ENCODE measurements around the gene ANKS1A.

Gene ANKS1A

GRCh38 chr6:35043381-35044130 lies 154.5 kb downstream of the ANKS1A start:
- DNase-seq, result no peak

GRCh38 chr6:35044145-35044745 lies 155.2 kb downstream of the ANKS1A start:
- DNase-seq, result no peak

GRCh38 chr6:35044761-35045421 lies 155.8 kb downstream of the ANKS1A start:
- no peak for DNase-seq

- no peak for DNase-seq
Observed at GRCh38 chr6:35046103-35046502, 157.0 kb downstream of the ANKS1A start.

GRCh38 chr6:35046862-35047261 lies 157.8 kb downstream of the ANKS1A start:
- DNase-seq, result no peak

- no peak for DNase-seq
Observed at GRCh38 chr6:35047265-35048011, 158.4 kb downstream of the ANKS1A start.

- no peak for DNase-seq
Observed at GRCh38 chr6:35048031-35048613, 159.1 kb downstream of the ANKS1A start.

GRCh38 chr6:35048631-35049083 lies 159.6 kb downstream of the ANKS1A start:
- DNase-seq, result peak; percentile 68

GRCh38 chr6:35049156-35049735 lies 160.2 kb downstream of the ANKS1A start:
- no peak for DNase-seq

- peak; percentile 87 for DNase-seq
Observed at GRCh38 chr6:35049900-35050756, 161.1 kb downstream of the ANKS1A start.

GRCh38 chr6:35050757-35051330 lies 161.8 kb downstream of the ANKS1A start:
- DNase-seq, result no peak

- no peak for DNase-seq
Observed at GRCh38 chr6:35051396-35051795, 162.3 kb downstream of the ANKS1A start.

- DNase-seq, result no peak
Observed at GRCh38 chr6:35051997-35052583, 163.0 kb downstream of the ANKS1A start.

- peak; percentile 71 for DNase-seq
Observed at GRCh38 chr6:35052694-35053565, 163.9 kb downstream of the ANKS1A start.

- no peak for DNase-seq
Observed at GRCh38 chr6:35053701-35054100, 164.6 kb downstream of the ANKS1A start.

- no peak for DNase-seq
Observed at GRCh38 chr6:35054106-35054742, 165.2 kb downstream of the ANKS1A start.

- no peak for DNase-seq
Observed at GRCh38 chr6:35054743-35055130, 165.7 kb downstream of the ANKS1A start.

- no peak for DNase-seq
Observed at GRCh38 chr6:35055891-35056290, 166.8 kb downstream of the ANKS1A start.

GRCh38 chr6:35056952-35057351 lies 167.9 kb downstream of the ANKS1A start:
- DNase-seq, result no peak
